Measurements from ENCODE around the gene CYBC1. TPM values are rescaled to one million over a fixed set of nuclear protein-coding genes. Genes with fewer than 3 reads are reported as not detected.
A peak's percentile ranks its signal among the peaks of the same experiment; 100 is the strongest.

CYBC1 gene
- total and polyA plus RNA-seq, 9 of the 15 experiments (the other 6 are each of a cell fraction or from before 2014, with no cell fraction given) = 1.3 to 71.8 (median 49.9) TPM

DNA sequence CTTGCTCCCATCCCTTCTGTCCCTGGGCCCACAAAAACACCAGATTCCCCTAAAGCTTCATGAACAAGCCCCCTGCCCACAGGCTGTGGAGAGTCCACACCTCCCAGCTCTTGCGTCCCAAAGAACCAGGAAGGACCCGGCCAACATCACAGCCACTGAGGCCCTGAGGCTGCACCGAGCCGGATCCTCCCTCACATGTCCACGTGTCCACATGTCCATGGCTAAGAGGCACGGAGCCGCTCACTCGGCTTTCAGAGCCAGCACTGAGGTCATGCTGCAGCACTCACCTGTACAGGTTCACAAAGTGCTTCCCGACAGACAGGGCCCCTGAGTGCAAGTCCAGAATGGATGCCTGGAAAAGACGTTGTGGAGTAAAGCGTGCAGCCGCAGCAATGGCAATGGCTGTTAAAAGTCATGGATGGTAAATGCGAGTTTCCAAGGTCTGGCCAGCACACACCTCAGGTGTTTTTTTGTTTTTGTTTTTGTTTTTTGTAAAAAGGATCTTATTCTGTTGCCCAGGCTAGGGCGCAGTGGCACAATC, 44.4 kb downstream of the CYBC1 start:
- Histone ChIP-seq H3K9me1 (ENCODE audit: control insufficient read depth, insufficient read depth, low read length) (peaks cover 5% of the 10 kb centered on the region), H3K27ac (ENCODE audit: extremely low read depth, low read depth, low read length) (no peak overlapping the region), H3K27me3 (ENCODE audit: control insufficient read depth in 2 of 2, insufficient read depth in 2 of 2, low read length in 2 of 2) (no peaks in the 10 kb centered on the region), H3K9me3 (replicated peaks; ENCODE audit: control insufficient read depth, insufficient read depth, low read depth, low read length) (no peaks in the 10 kb centered on the region), H3K9ac (ENCODE audit: insufficient read depth in 1 of 2, low read depth in 2 of 2, low read length in 2 of 2) (peak overlapping the region in 1 of 2 experiments; percentile 52; a peak in 1 of 4 replicates), H3K4me3 (no peak overlapping the region), H3K4me2 (ENCODE audit: insufficient read depth, low read length) (no peak overlapping the region), H3K4me1 (replicated peaks in 1 of 2; ENCODE audit: control insufficient read depth in 2 of 2, insufficient read depth in 2 of 2, low read length in 2 of 2) (peaks cover 0 to 13% of the 10 kb centered on the region in 2 experiments; a peak in 1 of 5 replicates), H4K20me1 (replicated peaks; ENCODE audit: control insufficient read depth, insufficient read depth, low read length) (no peaks in the 10 kb centered on the region), H3K36me3 (ENCODE audit: control insufficient read depth, insufficient read depth, low read length) (peaks cover 31% of the 10 kb centered on the region; the same call in 1 of the 3 replicates), H3K79me2 (ENCODE audit: control insufficient read depth, insufficient read depth, low read length) (peaks cover 3% of the 10 kb centered on the region; the same call in 1 of the 3 replicates), H2AFZ (ENCODE audit: low read depth, low read length) (no peak overlapping the region)
- DNase-seq (ENCODE audit: extremely low read depth in 1 of 4, low spot score in 3 of 4) = no peak
- BruUV-seq (replicated peaks) = no TSS peak
- intact Hi-C loops (cut with micrococcal nuclease) = no loop called here
- WGBS (ENCODE audit: insufficient coverage, low coverage, missing lambda C conversion rate) = 83% methylated on average over 9 of the region's 14 CpGs
- in situ Hi-C loops (cut with MboI) = no loop called here
- no peak for ATAC-seq
- ChIA-PET CTCF (ENCODE audit: low intra/inter-chr PET ratio) (no interaction called here), POLR2A (interaction anchor here (1.2 kb wide), 1 partner anchor 9 kb away, joined by 3 read pairs; no protein-coding TSS in a partner anchor)
- no peak for FAIRE-seq
- no peak for TF ChIP-seq XRCC4 (IDR thresholded peaks at IDR 0.05; ENCODE audit: extremely low read depth, insufficient read depth, insufficient read length)
- TF ChIP-seq, protein P1, sequence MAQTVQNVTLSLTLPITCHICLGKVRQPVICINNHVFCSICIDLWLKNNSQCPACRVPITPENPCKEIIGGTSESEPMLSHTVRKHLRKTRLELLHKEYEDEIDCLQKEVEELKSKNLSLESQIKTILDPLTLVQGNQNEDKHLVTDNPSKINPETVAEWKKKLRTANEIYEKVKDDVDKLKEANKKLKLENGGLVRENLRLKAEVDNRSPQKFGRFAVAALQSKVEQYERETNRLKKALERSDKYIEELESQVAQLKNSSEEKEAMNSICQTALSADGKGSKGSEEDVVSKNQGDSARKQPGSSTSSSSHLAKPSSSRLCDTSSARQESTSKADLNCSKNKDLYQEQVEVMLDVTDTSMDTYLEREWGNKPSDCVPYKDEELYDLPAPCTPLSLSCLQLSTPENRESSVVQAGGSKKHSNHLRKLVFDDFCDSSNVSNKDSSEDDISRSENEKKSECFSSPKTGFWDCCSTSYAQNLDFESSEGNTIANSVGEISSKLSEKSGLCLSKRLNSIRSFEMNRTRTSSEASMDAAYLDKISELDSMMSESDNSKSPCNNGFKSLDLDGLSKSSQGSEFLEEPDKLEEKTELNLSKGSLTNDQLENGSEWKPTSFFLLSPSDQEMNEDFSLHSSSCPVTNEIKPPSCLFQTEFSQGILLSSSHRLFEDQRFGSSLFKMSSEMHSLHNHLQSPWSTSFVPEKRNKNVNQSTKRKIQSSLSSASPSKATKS (CRISPR knock-in tag; IDR thresholded peaks at IDR 0.05) = no peak
- TF ChIP-seq, protein P2, sequence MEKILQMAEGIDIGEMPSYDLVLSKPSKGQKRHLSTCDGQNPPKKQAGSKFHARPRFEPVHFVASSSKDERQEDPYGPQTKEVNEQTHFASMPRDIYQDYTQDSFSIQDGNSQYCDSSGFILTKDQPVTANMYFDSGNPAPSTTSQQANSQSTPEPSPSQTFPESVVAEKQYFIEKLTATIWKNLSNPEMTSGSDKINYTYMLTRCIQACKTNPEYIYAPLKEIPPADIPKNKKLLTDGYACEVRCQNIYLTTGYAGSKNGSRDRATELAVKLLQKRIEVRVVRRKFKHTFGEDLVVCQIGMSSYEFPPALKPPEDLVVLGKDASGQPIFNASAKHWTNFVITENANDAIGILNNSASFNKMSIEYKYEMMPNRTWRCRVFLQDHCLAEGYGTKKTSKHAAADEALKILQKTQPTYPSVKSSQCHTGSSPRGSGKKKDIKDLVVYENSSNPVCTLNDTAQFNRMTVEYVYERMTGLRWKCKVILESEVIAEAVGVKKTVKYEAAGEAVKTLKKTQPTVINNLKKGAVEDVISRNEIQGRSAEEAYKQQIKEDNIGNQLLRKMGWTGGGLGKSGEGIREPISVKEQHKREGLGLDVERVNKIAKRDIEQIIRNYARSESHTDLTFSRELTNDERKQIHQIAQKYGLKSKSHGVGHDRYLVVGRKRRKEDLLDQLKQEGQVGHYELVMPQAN (IDR thresholded peaks at IDR 0.05; ENCODE audit: borderline replicate concordance) = no peak
- TF ChIP-seq MTA2 (IDR thresholded peaks at IDR 0.05; ENCODE audit: low read depth) = no peak
- no peak for TF ChIP-seq SMARCA5 (IDR thresholded peaks at IDR 0.05)
- TF ChIP-seq, protein P3, sequence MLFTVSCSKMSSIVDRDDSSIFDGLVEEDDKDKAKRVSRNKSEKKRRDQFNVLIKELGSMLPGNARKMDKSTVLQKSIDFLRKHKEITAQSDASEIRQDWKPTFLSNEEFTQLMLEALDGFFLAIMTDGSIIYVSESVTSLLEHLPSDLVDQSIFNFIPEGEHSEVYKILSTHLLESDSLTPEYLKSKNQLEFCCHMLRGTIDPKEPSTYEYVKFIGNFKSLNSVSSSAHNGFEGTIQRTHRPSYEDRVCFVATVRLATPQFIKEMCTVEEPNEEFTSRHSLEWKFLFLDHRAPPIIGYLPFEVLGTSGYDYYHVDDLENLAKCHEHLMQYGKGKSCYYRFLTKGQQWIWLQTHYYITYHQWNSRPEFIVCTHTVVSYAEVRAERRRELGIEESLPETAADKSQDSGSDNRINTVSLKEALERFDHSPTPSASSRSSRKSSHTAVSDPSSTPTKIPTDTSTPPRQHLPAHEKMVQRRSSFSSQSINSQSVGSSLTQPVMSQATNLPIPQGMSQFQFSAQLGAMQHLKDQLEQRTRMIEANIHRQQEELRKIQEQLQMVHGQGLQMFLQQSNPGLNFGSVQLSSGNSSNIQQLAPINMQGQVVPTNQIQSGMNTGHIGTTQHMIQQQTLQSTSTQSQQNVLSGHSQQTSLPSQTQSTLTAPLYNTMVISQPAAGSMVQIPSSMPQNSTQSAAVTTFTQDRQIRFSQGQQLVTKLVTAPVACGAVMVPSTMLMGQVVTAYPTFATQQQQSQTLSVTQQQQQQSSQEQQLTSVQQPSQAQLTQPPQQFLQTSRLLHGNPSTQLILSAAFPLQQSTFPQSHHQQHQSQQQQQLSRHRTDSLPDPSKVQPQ (CRISPR knock-in tag; IDR thresholded peaks at IDR 0.05; ENCODE audit: borderline replicate concordance) = no peak
- TF ChIP-seq JUND (IDR thresholded peaks at IDR 0.05; ENCODE audit: borderline replicate concordance, low read depth, low read length) = no peak
- no peak for TF ChIP-seq JUND (tag; IDR thresholded peaks at IDR 0.05; ENCODE audit: borderline replicate concordance, low read depth, low read length)
- TF ChIP-seq, protein P4, sequence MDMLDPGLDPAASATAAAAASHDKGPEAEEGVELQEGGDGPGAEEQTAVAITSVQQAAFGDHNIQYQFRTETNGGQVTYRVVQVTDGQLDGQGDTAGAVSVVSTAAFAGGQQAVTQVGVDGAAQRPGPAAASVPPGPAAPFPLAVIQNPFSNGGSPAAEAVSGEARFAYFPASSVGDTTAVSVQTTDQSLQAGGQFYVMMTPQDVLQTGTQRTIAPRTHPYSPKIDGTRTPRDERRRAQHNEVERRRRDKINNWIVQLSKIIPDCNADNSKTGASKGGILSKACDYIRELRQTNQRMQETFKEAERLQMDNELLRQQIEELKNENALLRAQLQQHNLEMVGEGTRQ (CRISPR knock-in tag; IDR thresholded peaks at IDR 0.05) = no peak
- TF ChIP-seq, protein P5, sequence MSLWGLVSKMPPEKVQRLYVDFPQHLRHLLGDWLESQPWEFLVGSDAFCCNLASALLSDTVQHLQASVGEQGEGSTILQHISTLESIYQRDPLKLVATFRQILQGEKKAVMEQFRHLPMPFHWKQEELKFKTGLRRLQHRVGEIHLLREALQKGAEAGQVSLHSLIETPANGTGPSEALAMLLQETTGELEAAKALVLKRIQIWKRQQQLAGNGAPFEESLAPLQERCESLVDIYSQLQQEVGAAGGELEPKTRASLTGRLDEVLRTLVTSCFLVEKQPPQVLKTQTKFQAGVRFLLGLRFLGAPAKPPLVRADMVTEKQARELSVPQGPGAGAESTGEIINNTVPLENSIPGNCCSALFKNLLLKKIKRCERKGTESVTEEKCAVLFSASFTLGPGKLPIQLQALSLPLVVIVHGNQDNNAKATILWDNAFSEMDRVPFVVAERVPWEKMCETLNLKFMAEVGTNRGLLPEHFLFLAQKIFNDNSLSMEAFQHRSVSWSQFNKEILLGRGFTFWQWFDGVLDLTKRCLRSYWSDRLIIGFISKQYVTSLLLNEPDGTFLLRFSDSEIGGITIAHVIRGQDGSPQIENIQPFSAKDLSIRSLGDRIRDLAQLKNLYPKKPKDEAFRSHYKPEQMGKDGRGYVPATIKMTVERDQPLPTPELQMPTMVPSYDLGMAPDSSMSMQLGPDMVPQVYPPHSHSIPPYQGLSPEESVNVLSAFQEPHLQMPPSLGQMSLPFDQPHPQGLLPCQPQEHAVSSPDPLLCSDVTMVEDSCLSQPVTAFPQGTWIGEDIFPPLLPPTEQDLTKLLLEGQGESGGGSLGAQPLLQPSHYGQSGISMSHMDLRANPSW (CRISPR knock-in tag; IDR thresholded peaks at IDR 0.05) = no peak
- TF ChIP-seq KLF1 (tag; IDR thresholded peaks at IDR 0.05) = no peak
- TF ChIP-seq ARHGAP35 (IDR thresholded peaks at IDR 0.05; ENCODE audit: partially characterized antibody) = no peak

Measured in K562 (cell line).